Adipose tissue (tissue), 3 donors: Measurements from ENCODE around the gene CSNK2A3. TPM values are rescaled to one million over a fixed set of nuclear protein-coding genes. Genes with fewer than 3 reads are reported as not detected.

Experiments
- H3K27ac ChIP-seq: one replicate; pipeline ENCODE4 v1.5.1; 2013; ENCODE audit warnings: low read depth, low read length
- WGBS, 3 donors: extraction: QIAGEN DNeasy Blood & Tissue Kit; methylation state at CpG; one replicate each; pipeline ENCODE4 v1.1.7; 2013; 5-methylcytosine and 5-hydroxymethylcytosine counted together
- polyA plus RNA-seq, 3 donors: library from polyadenylated mRNA; stranded (reverse); fragments of 200-250 nt; gene quantifications; one replicate each; pipeline ENCODE4 v1.2.3, GENCODE V29; 2013
- donor health status: healthy with polysubstance abuse.
- donor health status: Bipolar disorder and iron deficiency.
- donor health status: healthy.

Gene CSNK2A3
- polyA plus RNA-seq, 3 donors: 0.34 to 0.61 (median 0.40) TPM

- 75 to 85% (median 78%) methylated on average over 5 of the region's 5 CpGs for WGBS, 3 donors
- no peak overlapping the region for H3K27ac ChIP-seq
These were observed 4.7 kb downstream of the CSNK2A3 start for GRCh38 chr11:11348303-11348702.

GRCh38 chr11:11347592-11347991 is 5.5 kb downstream of the CSNK2A3 start:
- no peak overlapping the region for H3K27ac ChIP-seq
- WGBS, 3 donors: 48 to 75% (median 50%) methylated on average over 7 of the region's 7 CpGs

GRCh38 chr11:11346303-11346702 is 6.7 kb downstream of the CSNK2A3 start:
- WGBS, 3 donors: 76 to 92% (median 88%) methylated on average over 4 of the region's 4 CpGs
- no peak overlapping the region for H3K27ac ChIP-seq

- 88 to 100% (median 92%) methylated on average over 1 of the region's 1 CpG for WGBS, 3 donors
- no peak overlapping the region for H3K27ac ChIP-seq
These were observed 8.0 kb downstream of the CSNK2A3 start for GRCh38 chr11:11345099-11345498.

GRCh38 chr11:11344045-11344444 is 9.0 kb downstream of the CSNK2A3 start:
- WGBS, 3 donors: 64 to 79% (median 69%) methylated on average over 3 of the region's 3 CpGs
- no peak overlapping the region for H3K27ac ChIP-seq

- WGBS, 3 donors: 91 to 98% (median 94%) methylated on average over 1 of the region's 1 CpG
These were observed 14.7 kb downstream of the CSNK2A3 start for GRCh38 chr11:11338304-11338703.

GRCh38 chr11:11336664-11337063 is 16.4 kb downstream of the CSNK2A3 start:
- WGBS, 3 donors: 73 to 89% (median 79%) methylated on average over 4 of the region's 4 CpGs

More at GRCh38 chr11:11338304-11338703, 14.7 kb downstream of the CSNK2A3 start:
- no peak overlapping the region for H3K27ac ChIP-seq

GRCh38 chr11:11335043-11335442 is 18.0 kb downstream of the CSNK2A3 start:
- no peak overlapping the region for H3K27ac ChIP-seq
- WGBS, 3 donors: 77 to 94% (median 86%) methylated on average over 2 of the region's 2 CpGs

More at GRCh38 chr11:11336664-11337063, 16.4 kb downstream of the CSNK2A3 start:
- H3K27ac ChIP-seq: no peak overlapping the region

- no peak overlapping the region for H3K27ac ChIP-seq
- 70 to 72% (median 71%) methylated on average over 4 of the region's 4 CpGs for WGBS, 3 donors
These were observed 18.4 kb downstream of the CSNK2A3 start for GRCh38 chr11:11334607-11335006.

GRCh38 chr11:11332141-11332710 is 20.8 kb downstream of the CSNK2A3 start:
- no peak overlapping the region for H3K27ac ChIP-seq
- WGBS, 3 donors: 71 to 89% (median 78%) methylated on average over 5 of the region's 5 CpGs

GRCh38 chr11:11329062-11329806 is 23.8 kb downstream of the CSNK2A3 start:
- 76 to 90% (median 88%) methylated on average over 4 of the region's 4 CpGs for WGBS, 3 donors

GRCh38 chr11:11324090-11324489 is 29.0 kb downstream of the CSNK2A3 start:
- H3K27ac ChIP-seq: no peak overlapping the region
- WGBS, 3 donors: 53 to 81% (median 78%) methylated on average over 1 of the region's 1 CpG

More at GRCh38 chr11:11329062-11329806, 23.8 kb downstream of the CSNK2A3 start:
- H3K27ac ChIP-seq: no peak overlapping the region

GRCh38 chr11:11322101-11322500 is 30.9 kb downstream of the CSNK2A3 start:
- no peak overlapping the region for H3K27ac ChIP-seq

GRCh38 chr11:11320825-11321224 is 32.2 kb downstream of the CSNK2A3 start:
- 73 to 84% (median 79%) methylated on average over 2 of the region's 2 CpGs for WGBS, 3 donors
- no peak overlapping the region for H3K27ac ChIP-seq

- H3K27ac ChIP-seq: no peak overlapping the region
- WGBS, 3 donors: 50 to 93% (median 61%) methylated on average over 4 of the region's 4 CpGs
These were observed 34.1 kb downstream of the CSNK2A3 start for GRCh38 chr11:11318961-11319360.

- 85 to 95% (median 86%) methylated on average over 7 of the region's 7 CpGs for WGBS, 3 donors
- H3K27ac ChIP-seq: no peak overlapping the region
These were observed 34.6 kb downstream of the CSNK2A3 start for GRCh38 chr11:11318461-11318860.

GRCh38 chr11:11316651-11317230 is 36.3 kb downstream of the CSNK2A3 start:
- 90 to 93% (median 91%) methylated on average over 3 of the region's 3 CpGs for WGBS, 3 donors
- H3K27ac ChIP-seq: no peak overlapping the region

- H3K27ac ChIP-seq: no peak overlapping the region
- 31 to 75% (median 60%) methylated on average over 6 of the region's 6 CpGs for WGBS, 3 donors
These were observed 39.0 kb downstream of the CSNK2A3 start for GRCh38 chr11:11313902-11314692.

GRCh38 chr11:11313426-11313825 is 39.6 kb downstream of the CSNK2A3 start:
- H3K27ac ChIP-seq: no peak overlapping the region
- 19 to 68% (median 58%) methylated on average over 1 of the region's 1 CpG for WGBS, 3 donors
